Non-pigmented ciliary epithelial cell (primary cell): ENCODE results near the gene ARAP1.

ENCODE experiments used
- DNase-seq: peaks from one replicate; pipeline ENCODE4 v3.0.0-alpha.2; 2010; ENCODE audit warnings: low read depth

ARAP1 gene

GRCh38 chr11:72742513-72743320, 9.5 kb downstream of the ARAP1 start:
- DNase-seq = no peak

DNA sequence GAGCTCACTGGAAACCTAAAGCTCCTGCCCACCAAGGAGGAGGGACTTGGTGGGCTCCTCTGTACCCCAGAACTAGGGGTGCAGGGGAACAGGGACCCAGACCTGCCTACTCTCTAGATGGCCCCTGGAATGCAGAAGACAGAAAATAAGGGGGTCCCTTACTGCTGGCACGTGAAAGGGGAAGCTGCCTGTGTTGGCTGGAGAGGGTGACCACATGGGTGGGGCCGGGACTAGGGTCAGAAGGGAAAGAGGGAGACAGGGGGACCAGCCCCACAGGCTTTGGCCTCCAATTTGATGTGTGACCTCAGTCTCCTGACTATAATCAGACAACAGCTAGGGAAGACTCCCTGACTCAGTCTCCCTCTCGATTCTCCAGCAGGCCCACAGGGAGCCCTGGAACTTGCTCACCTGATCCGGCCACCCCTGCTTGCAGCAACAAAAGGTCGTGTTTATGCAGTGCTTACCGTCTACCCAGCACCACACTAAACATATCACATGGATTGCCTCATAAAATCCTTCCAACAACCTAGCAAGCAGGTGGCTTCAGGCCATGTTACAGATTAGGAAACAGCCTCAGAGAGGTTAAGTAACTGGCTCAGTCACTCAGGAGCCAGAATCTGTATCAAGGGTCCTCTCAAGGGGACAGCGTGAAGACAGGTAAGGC, 10.2 kb downstream of the ARAP1 start:
- no peak for DNase-seq

DNA sequence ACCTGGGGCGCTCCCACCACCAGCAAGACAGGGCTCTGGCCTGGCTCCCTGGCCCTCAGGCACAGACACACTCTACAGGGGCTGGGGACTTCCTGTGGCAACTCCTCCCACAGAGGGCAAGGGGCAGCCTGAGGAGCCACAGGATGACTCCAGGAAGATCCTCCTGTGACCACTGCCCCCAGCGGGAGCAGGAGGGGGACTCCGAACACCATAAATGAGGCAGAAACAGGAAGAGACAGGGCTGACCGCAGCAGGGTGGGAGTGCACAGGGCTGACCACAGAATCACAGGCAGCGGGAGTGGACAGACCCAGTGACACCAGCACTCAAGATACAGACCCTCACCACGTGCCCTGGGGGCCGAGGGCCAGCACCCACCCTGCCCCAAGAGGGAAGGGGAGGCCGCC, 10.8 kb downstream of the ARAP1 start:
- DNase-seq = no peak

GRCh38 chr11:72740562-72741428, 11.4 kb downstream of the ARAP1 start:
- no peak for DNase-seq

GRCh38 chr11:72740060-72740424, 12.2 kb downstream of the ARAP1 start:
- no peak for DNase-seq

DNA sequence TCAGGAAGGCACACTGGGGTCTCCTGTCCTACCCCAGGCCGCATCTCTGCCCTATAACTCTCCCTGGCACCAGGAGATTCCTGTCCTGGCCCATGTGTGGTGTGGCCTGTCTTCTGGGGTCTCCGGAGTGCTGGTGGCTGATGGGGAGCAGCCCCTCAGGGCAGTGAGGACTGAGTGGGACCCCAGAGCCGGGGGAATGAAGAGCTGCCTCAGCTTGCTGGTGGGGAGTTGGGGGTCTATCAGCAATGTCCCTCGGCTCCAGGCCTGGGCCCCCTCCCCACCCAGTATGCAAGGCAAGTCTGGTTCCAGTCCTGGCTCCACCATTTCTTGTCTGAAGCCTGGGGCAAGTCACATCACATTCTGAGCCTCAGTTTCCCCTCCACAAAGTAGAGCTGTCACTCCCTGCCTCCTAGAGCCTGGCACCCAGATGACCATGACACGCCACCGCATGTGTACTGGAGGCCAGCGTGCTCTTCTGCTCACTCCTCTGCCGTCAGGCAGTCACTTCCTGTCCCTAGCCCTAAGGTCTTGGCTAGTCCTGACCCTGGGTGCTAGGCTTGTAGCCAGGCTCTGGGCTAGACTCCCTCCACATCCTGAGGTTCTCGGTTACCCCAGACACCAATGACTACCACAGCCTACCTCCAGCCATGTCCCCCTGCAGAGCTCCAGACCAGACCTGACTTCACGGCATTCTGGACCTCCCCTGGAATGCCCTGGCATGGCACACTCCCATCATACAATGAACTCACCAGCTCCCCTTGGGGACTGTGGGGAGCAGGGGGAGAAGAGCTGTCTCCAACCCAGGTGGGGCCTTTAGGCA, 12.8 kb downstream of the ARAP1 start:
- DNase-seq = no peak

- no peak for DNase-seq
Measured at GRCh38 chr11:72738199-72739141, 13.7 kb downstream of the ARAP1 start.

DNA sequence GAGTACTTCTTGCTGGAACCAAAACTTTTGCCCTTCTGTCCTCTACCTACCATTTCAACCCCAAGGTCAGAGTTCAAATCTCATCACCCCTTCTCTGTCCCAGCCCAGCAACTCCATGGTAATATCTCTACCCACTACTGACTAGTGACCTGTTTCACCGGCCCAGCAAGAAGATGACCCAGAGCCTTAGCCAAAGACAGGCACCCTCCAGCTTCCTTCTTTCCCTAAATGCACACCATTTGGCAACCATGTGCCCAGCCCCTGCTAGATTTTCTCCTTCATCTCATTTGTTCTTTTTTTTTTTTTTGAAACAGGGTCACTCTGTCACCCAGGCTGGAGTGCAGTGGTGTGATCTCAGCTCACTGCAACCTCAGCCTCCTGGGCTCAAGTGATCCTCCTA, 14.9 kb downstream of the ARAP1 start:
- DNase-seq = no peak

DNA sequence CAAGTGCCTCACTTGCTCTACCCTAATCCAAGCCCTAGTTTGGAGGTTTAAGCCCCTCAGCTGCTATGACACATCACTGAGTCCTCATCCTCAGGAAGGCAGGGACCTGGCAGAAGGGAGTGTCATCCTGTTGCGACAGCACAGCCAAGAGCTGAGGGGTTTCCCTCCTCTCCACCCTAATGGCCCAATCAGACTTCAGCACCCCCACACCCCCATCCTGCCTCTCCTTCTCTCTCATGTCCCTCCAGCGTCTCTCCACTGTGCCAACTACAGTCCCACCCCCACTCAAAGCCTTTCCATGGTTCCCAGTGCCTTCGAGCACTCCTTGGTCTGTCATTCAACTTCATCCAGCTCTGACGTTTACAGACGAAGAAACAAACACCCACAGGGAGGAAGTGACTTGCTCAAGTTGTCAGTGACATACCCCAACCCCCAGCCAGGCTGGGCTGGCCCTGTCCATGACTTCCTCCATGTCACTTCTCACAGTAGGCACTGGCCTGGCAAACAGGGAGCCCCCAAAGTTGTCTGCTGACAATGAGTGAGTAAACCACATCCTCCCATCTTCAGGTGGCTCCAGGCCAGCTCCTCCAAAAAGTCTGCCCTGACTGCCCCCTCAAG, 15.6 kb downstream of the ARAP1 start:
- no peak for DNase-seq

- no peak for DNase-seq
Measured at GRCh38 chr11:72735495-72736027, 16.6 kb downstream of the ARAP1 start.

DNA sequence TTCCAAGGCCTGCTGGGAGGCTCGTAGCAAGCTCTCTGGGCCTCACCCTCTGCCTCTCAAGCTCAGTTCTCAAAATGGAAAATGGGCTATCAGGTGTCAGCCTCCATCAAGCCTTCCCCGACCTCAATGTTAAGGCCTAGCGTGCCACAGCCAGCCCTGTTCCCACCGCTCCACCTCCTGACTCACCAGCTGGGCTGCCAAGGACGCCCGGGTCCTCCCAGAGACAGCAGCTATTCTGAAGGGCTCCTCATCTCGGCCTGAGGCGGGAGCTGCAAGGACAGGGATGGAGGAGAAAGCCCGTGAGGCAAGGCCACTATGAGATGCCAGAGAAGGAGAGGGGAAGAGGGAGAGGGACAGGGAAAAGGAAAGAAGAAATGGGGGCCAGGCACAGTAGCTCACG, 19.9 kb downstream of the ARAP1 start:
- no peak for DNase-seq

GRCh38 chr11:72730737-72731136, 21.5 kb downstream of the ARAP1 start:
- DNase-seq = no peak

DNA sequence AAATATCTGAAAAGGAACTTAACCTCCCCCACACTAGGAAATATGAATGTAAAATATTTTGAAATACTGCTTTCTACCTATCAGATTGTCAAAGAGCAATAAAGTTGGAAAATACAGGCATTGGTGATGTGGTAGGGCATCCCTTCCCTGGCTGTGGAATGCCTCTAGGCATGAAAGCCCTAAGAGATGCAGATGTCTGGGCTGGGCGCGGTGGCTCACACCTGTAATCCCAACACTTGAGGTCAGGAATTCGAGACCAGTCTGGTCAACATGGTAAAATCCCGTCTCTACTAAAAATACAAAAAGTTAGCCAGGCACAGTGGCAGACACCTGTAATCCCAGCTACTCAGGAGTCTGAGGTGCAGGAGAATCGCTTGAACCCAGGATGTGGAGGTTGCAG, 22.0 kb downstream of the ARAP1 start:
- no peak for DNase-seq

GRCh38 chr11:72727521-72727920, 24.7 kb downstream of the ARAP1 start:
- no peak for DNase-seq

DNA sequence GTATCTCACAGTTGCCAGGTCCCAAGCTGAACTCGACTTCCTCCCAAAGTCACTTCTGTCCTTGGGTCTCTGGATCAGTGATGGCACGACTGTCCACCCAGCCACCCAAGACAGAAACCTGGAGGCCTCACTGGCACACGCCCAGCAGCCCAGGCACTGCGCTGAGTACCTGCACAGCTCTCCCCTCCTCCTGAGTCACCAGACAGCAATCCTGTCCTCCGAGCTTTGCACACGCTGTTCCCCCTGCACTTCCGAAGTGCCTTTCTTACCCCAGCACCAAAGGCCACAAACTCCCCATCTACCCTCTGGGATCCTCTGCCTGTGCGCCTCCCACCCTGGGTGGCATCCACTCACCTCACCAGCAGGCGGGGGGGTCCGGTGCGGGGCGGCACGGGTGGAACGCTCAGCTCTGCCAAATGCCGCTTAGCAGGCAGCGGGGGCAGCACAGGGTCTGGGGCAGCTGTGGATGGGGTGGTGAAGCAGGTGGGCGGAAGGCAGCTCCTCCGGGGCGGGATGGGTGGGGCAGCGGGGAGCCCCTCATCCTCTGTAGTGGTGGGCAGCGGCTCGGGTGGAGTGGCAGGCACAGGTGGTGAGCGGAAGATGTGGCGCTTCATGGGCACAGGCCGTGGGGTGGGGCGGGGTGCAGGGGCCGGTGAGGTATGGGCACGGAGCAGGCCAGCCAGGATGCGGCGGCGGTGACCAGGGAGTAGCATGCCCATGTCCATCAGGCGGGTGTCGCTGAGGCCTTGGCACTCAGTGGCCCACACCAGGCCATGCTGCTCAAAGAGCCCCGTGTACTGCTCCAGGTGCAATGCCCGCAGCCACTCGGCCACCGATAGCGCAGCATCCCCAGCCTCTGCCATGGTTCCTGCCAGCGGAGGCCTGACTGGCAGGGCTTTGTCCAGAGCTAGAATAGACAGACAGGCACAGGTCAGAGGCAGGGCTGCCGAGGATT, 25.7 kb downstream of the ARAP1 start:
- no peak for DNase-seq

- no peak for DNase-seq
Measured at GRCh38 chr11:72725724-72726028, 26.5 kb downstream of the ARAP1 start.

DNA sequence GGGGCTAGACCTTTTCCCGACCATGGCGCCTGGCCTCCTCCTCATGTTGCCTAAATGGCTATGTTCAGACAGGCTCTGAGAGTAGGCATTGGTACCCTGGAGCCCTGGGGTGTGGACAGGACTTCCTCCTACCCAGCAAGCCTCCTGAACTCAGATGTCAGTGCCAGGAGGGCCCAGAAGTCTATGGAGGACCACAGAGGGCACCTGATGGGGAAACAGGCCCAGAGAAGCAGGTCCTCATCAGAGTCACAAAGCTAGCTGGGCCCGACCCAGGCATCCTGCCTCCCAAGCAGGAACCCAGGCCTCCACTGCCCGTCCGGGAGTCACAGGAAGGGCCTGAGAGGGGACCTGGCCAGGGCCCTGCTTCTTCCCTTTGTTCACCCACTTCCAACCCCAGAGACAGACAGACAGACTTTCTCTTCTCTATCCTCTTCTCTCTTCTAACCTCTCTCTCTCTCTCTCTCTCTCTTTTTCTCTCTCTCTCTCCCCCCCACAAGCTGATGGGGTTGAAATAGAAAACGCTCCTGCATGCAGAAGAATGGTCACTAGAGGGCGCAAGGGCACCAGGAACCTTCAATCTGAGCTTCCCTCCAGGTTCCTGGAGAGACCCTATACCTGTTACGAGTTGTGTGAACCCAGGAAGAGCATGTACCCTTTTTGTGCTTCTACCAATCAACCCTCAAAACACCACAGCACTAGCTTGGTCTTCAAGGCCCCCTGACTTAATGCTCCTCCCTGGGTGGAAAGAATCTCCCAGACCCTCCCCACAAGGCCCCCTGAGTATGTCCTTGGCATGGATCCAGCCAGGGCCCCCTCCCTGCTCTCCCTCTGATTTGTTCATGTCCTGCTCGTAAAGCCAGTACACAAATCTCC, 27.1 kb downstream of the ARAP1 start:
- no peak for DNase-seq

DNA sequence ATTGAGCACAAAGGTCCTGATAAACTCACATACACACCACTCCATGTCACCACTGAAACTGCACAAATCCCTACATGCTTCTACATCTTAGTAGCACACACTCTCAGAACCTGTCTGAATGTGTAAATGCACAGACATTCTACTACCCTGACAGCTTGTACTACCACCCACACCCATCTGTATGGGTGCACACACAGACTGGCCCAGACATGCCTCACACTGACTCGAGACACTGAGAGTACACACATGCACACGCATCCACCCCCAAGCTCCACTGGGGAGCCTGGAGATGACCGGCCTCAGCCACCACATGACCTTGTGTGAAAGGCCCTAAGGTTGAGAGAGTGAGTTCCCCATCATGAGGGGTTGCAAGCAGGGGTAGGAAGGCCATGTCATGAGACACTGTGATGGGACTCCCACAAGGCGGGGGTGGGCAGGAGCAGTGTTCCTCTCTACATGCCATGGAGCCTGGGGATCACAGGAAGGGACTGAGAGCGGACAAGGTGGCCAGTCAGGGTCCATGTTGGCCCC, 28.1 kb downstream of the ARAP1 start:
- no peak for DNase-seq
